22Rv1 (cell line): ENCODE measurements around the gene TEKTIP1.

ENCODE experiments used
- CTCF ChIP-seq: fragments of 450-650 bp; IDR thresholded peaks from 2 replicates; pipeline ENCODE4 v1.5.1; 2017; ENCODE audit warnings: mild to moderate bottlenecking
- ZFX ChIP-seq: fragments of 450-650 bp; IDR thresholded peaks from 2 replicates; pipeline ENCODE4 v1.6.1; 2017; ENCODE audit warnings: antibody characterized with exemption, borderline replicate concordance

GRCh38 chr19:3520166-3521103, 18.5 kb upstream of the TEKTIP1 start:
- TF ChIP-seq CTCF (no peak), ZFX (no peak)
